DOHH2 (cell line): ENCODE measurements around the gene ZNF804B.

Experiments
- H3F3A ChIP-seq: fragments of 200-600 bp; sonication (generic), shearing (Covaris generic); 2 replicates; pipeline ENCODE4 v1.6.0; 2016; ENCODE audit warnings: antibody characterized with exemption, mild to moderate bottlenecking; ENCODE audit not compliant: control insufficient read depth, insufficient read depth
- H3K27ac ChIP-seq: fragments of 200-600 bp; sonication (generic); 2 replicates; pipeline ENCODE4 v1.5.1; 2014; ENCODE audit warnings: low read depth, mild to moderate bottlenecking, low read length, moderate library complexity
- H3K27me3 ChIP-seq: fragments of 200-600 bp; sonication (generic); 2 replicates; pipeline ENCODE4 v1.6.1; 2014; ENCODE audit warnings: mild to moderate bottlenecking, low read length, mixed read lengths; ENCODE audit not compliant: control insufficient read depth
- H3K36me3 ChIP-seq: fragments of 200-600 bp; sonication (generic); 2 replicates; pipeline ENCODE4 v1.6.1; 2014; ENCODE audit warnings: mild to moderate bottlenecking, low read length, moderate library complexity, mixed read lengths; ENCODE audit not compliant: control insufficient read depth
- H3K4me1 ChIP-seq: fragments of 200-600 bp; sonication (generic); 2 replicates; pipeline ENCODE4 v1.6.1; 2014; ENCODE audit warnings: mild to moderate bottlenecking, low read length, mixed read lengths; ENCODE audit not compliant: control insufficient read depth
- H3K4me2 ChIP-seq: fragments of 200-600 bp; sonication (generic); 2 replicates; pipeline ENCODE4 v1.6.0; 2014; ENCODE audit warnings: mild to moderate bottlenecking, low read length, moderate library complexity
- H3K4me3 ChIP-seq: fragments of 200-600 bp; sonication (generic); 2 replicates; pipeline ENCODE4 v1.5.1; 2014; ENCODE audit warnings: mild to moderate bottlenecking, low read length, mixed read lengths
- H3K79me2 ChIP-seq: fragments of 200-600 bp; sonication (generic); 2 replicates; pipeline ENCODE4 v1.6.1; 2014; ENCODE audit warnings: mild to moderate bottlenecking, low read length, mixed read lengths; ENCODE audit not compliant: control insufficient read depth
- H3K9me2 ChIP-seq: fragments of 200-600 bp; sonication (generic); replicated peaks from 2 replicates; pipeline ENCODE4 v1.6.1; 2014; ENCODE audit warnings: mild to moderate bottlenecking, low read length, mixed read lengths; ENCODE audit not compliant: control insufficient read depth
- H3K9me3 ChIP-seq: fragments of 200-600 bp; sonication (generic); 2 replicates; pipeline ENCODE4 v1.6.1; 2014; ENCODE audit warnings: antibody characterized with exemption, low read length, mixed read lengths; ENCODE audit not compliant: control insufficient read depth, insufficient read depth
- H4K20me1 ChIP-seq: fragments of 200-600 bp; sonication (generic); 2 replicates; pipeline ENCODE4 v1.6.0; 2014; ENCODE audit warnings: low read depth, mild to moderate bottlenecking, antibody characterized with exemption, low read length, moderate library complexity; ENCODE audit not compliant: control insufficient read depth, insufficient read depth
- EZH2phosphoT487 ChIP-seq: fragments of 200-600 bp; sonication (generic); IDR thresholded peaks from 2 replicates; pipeline ENCODE4 v1.6.1; 2017; ENCODE audit warnings: borderline replicate concordance, mild to moderate bottlenecking, antibody characterized with exemption, low read length, moderate library complexity, mixed read lengths
- TF ChIP-seq, protein P1 (sequence below): fragments of 200-600 bp; sonication (generic); IDR thresholded peaks from one replicate; pipeline ENCODE4 v1.5.1; 2014; ENCODE audit warnings: antibody characterized with exemption, mild to moderate bottlenecking, low read depth, low read length; ENCODE audit not compliant: poor library complexity, severe bottlenecking

Gene ZNF804B

DNA sequence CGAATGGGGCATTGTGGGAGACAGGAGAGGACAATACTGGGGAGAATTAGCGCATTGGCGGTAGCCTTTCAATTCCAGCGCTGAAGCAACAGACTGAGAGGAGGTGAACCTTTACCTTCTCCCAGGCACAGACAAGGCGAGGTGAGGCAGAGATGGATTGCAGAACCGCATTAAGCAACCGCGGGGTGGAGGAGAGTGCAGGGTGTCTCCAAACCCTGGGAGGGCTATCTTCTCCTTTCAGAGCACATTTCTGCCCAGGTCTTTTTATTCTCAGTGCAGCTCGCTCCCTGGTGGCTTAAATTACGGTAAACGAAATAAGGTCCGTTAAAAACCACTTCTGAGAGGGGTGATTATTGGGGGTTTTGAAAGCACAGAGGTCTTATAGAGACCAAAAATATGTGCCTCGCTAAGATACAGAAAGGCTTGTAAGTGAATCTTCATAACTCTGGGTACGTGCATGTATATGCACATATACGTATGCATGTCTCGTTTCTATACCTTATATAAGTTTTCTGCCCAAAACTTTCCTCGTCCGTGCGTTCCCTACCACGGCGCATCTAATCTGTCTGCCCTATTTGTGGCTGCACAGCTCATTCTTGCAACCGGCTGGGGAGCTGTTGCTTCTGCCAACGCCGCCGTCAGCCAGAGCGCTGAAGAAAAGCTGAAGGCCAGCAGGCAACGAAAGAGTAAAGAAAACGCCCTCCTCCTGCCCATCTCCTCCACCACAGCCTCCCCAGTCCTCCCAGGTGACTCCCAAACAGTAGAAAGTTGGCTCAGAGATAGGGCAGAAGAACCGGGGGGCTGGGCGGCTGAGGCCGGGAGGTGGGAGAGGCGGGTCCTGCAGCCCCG lies 895 bp upstream of the ZNF804B start:
- Histone ChIP-seq H3K9me3 (0 out of 2 replicates have a peak, but pooled peaks cover 3% of the 10 kb centered on the region), H3K27me3 (no peaks in the 10 kb centered on the region), H3F3A (no peaks in the 10 kb centered on the region), H4K20me1 (no peaks in the 10 kb centered on the region), H3K79me2 (no peaks in the 10 kb centered on the region), H3K9me2 (no peaks in the 10 kb centered on the region; the same call in 1 of the 2 replicates), H3K27ac (no peak overlapping the region), H3K4me1 (no peaks in the 10 kb centered on the region), H3K4me2 (no peak overlapping the region), H3K36me3 (no peaks in the 10 kb centered on the region), H3K4me3 (no peak overlapping the region)
- TF ChIP-seq, protein P1, sequence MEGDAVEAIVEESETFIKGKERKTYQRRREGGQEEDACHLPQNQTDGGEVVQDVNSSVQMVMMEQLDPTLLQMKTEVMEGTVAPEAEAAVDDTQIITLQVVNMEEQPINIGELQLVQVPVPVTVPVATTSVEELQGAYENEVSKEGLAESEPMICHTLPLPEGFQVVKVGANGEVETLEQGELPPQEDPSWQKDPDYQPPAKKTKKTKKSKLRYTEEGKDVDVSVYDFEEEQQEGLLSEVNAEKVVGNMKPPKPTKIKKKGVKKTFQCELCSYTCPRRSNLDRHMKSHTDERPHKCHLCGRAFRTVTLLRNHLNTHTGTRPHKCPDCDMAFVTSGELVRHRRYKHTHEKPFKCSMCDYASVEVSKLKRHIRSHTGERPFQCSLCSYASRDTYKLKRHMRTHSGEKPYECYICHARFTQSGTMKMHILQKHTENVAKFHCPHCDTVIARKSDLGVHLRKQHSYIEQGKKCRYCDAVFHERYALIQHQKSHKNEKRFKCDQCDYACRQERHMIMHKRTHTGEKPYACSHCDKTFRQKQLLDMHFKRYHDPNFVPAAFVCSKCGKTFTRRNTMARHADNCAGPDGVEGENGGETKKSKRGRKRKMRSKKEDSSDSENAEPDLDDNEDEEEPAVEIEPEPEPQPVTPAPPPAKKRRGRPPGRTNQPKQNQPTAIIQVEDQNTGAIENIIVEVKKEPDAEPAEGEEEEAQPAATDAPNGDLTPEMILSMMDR: no peak
- TF ChIP-seq EZH2phosphoT487: no peak

DNA sequence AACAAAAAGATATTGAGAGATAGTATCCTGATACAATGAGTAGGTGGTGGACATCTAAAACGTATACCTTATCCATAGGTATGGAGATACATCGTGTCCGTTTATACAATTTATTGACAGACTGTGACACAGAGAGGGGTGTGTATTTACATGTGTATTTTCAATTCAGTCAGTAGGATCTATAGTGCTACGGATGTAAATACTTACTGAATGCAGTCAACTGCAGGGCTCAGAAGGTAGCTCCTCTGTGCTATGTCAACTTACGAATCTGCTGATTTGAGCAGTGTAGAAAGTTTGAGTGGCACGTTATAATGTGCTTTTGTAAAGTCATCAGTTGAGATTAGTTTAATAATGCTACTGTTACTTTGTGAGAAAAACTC lies 626 bp downstream of the ZNF804B start:
- H3K9me3 ChIP-seq: 0 out of 2 replicates have a peak, but pooled peaks cover 3% of the 10 kb centered on the region
- H3K4me1 ChIP-seq: no peaks in the 10 kb centered on the region
- H3K9me2 ChIP-seq: no peaks in the 10 kb centered on the region; the same call in 1 of the 2 replicates
- no peaks in the 10 kb centered on the region for H3F3A ChIP-seq
- H3K27me3 ChIP-seq: no peaks in the 10 kb centered on the region
- H3K4me3 ChIP-seq: no peak overlapping the region
- no peak overlapping the region for H3K27ac ChIP-seq
- no peak overlapping the region for H3K4me2 ChIP-seq
- no peaks in the 10 kb centered on the region for H3K79me2 ChIP-seq
- no peaks in the 10 kb centered on the region for H4K20me1 ChIP-seq
- TF ChIP-seq EZH2phosphoT487: no peak
- TF ChIP-seq, protein P1: no peak
- H3K36me3 ChIP-seq: no peaks in the 10 kb centered on the region

DNA sequence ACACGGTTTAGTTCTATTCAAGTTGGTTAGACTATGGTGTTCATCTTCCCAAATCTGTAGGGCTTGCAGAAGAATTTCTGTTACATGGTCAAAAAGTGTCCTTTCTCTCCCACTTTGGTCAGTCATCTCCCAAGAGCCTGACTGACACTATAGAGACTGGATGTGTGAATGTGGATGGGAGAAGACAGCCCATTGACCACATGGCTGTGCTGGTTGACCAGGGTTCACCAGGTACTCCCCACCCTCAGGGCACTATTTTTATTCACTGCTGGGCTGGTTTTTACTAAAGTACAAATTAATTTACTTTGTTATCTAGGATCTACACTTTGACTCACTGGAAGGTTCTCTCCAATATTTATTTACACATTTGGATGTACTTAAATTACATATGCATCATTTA lies 2.3 kb downstream of the ZNF804B start:
- Histone ChIP-seq H3K9me3 (0 out of 2 replicates have a peak, but pooled peaks cover 3% of the 10 kb centered on the region), H3F3A (no peaks in the 10 kb centered on the region), H3K4me2 (no peak overlapping the region), H3K36me3 (no peaks in the 10 kb centered on the region), H3K27me3 (no peaks in the 10 kb centered on the region), H4K20me1 (no peaks in the 10 kb centered on the region), H3K4me3 (no peak overlapping the region), H3K27ac (no peak overlapping the region), H3K79me2 (no peaks in the 10 kb centered on the region), H3K9me2 (no peaks in the 10 kb centered on the region; the same call in 1 of the 2 replicates), H3K4me1 (no peaks in the 10 kb centered on the region)
- TF ChIP-seq EZH2phosphoT487: no peak
- TF ChIP-seq, protein P1: no peak
